ENCODE data around the gene ZNF76. TPM values are rescaled to one million over a fixed set of nuclear protein-coding genes. Genes with fewer than 3 reads are reported as not detected.

Gene ZNF76
- total and polyA plus RNA-seq, 4 donors = 10.6 to 18.4 (median 12.4) TPM

DNA sequence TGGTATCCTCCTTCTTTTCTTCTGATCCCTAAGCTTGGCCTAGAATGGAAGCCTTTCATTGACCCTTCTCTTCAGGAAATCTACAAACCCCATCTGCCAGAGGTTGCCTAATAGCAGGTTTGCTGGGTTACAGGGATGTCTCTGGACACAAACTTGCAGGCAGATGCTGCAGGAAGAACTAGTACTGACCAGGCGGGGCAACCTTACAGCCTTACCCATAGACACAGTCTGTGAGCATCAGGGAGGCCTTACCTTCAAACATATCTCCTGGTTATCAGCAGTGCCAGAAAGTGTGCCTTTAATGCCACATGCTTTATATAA lies 43.2 kb upstream of the ZNF76 start:
- DNase-seq (ENCODE audit: low spot score) = no peak
- Histone ChIP-seq H3K27ac (ENCODE audit: low read depth in 1 of 2, low read length in 2 of 2) (no peak overlapping the region), H3K9ac (ENCODE audit: low read depth in 1 of 2, low read length in 2 of 2) (no peak overlapping the region), H3K36me3 (ENCODE audit: control insufficient read depth in 4 of 4, insufficient read depth in 3 of 4, low read depth in 1 of 4, low read length in 3 of 4) (no peaks in the 10 kb centered on the region), H3K27me3 (ENCODE audit: control insufficient read depth in 4 of 4, insufficient read depth in 4 of 4, low read length in 3 of 4) (peaks cover 0 to 5% (median 0%) of the 10 kb centered on the region in 4 donors), H3K4me3 (ENCODE audit: low read depth in 1 of 3, low read length in 3 of 3) (no peak overlapping the region), H3K4me1 (ENCODE audit: control insufficient read depth in 4 of 4, insufficient read depth in 4 of 4, low read length in 3 of 4) (peaks cover 9 to 17% (median 13%) of the 10 kb centered on the region in 4 donors), H3K9me3 (ENCODE audit: control insufficient read depth in 4 of 4, low read length in 3 of 4) (no peaks in the 10 kb centered on the region)
- WGBS = 97% methylated on average over 1 of the region's 1 CpG
- no peak for TF ChIP-seq FOXA1 (IDR thresholded peaks at IDR 0.05)
- TF ChIP-seq SP1 (IDR thresholded peaks at IDR 0.05) = no peak
- TF ChIP-seq ZBTB33 (IDR thresholded peaks at IDR 0.05) = no peak
- no peak for TF ChIP-seq HNF4G (IDR thresholded peaks at IDR 0.05)
- TF ChIP-seq JUND (IDR thresholded peaks at IDR 0.05) = no peak
- no peak for TF ChIP-seq RXRA (IDR thresholded peaks at IDR 0.05)
- TF ChIP-seq ATF3 (IDR thresholded peaks at IDR 0.05) = no peak
- no peak for TF ChIP-seq GABPA (IDR thresholded peaks at IDR 0.05 in 1 of 2, conservative IDR thresholded peaks at IDR 0.05 in 1 of 2)
- no peak for TF ChIP-seq MAX (IDR thresholded peaks at IDR 0.05)
- no peak for TF ChIP-seq RAD21 (IDR thresholded peaks at IDR 0.05)
- no peak for TF ChIP-seq FOXA2 (IDR thresholded peaks at IDR 0.05)
- no peak for TF ChIP-seq YY1 (IDR thresholded peaks at IDR 0.05)
- TF ChIP-seq HNF4A (conservative IDR thresholded peaks at IDR 0.05) = no peak
- no peak for TF ChIP-seq REST (IDR thresholded peaks at IDR 0.05)

- no peak overlapping the region for H3K27ac ChIP-seq (ENCODE audit: low read depth in 1 of 2, low read length in 2 of 2)
- peaks cover 9 to 17% (median 13%) of the 10 kb centered on the region in 4 donors for H3K4me1 ChIP-seq (ENCODE audit: control insufficient read depth in 4 of 4, insufficient read depth in 4 of 4, low read length in 3 of 4)
- no peak overlapping the region for H3K9ac ChIP-seq (ENCODE audit: low read depth in 1 of 2, low read length in 2 of 2)
- no peak overlapping the region for H3K4me3 ChIP-seq (ENCODE audit: low read depth in 1 of 3, low read length in 3 of 3)
- TF ChIP-seq NR2F2 (IDR thresholded peaks at IDR 0.05) (no peak), HNF4G (IDR thresholded peaks at IDR 0.05) (no peak), FOXA2 (IDR thresholded peaks at IDR 0.05) (no peak), MAX (IDR thresholded peaks at IDR 0.05) (no peak)
- no peaks in the 10 kb centered on the region for H3K9me3 ChIP-seq (ENCODE audit: control insufficient read depth in 4 of 4, low read length in 3 of 4)
- no peak for DNase-seq (ENCODE audit: low spot score)
- no peaks in the 10 kb centered on the region for H3K36me3 ChIP-seq (ENCODE audit: control insufficient read depth in 4 of 4, insufficient read depth in 3 of 4, low read depth in 1 of 4, low read length in 3 of 4)
- 51% methylated on average over 17 of the region's 17 CpGs for WGBS
- peaks cover 0 to 5% (median 0%) of the 10 kb centered on the region in 4 donors for H3K27me3 ChIP-seq (ENCODE audit: control insufficient read depth in 4 of 4, insufficient read depth in 4 of 4, low read length in 3 of 4)
Observed at GRCh38 chr6:35216851-35217811, 42.4 kb upstream of the ZNF76 start.

All from liver (tissue), 9 donors.